Nephron (organoid): ENCODE results near the gene RTN4.

Experiments used
- H3K27ac Mint-ChIP-seq, 3 experiments: 2 replicates each; pipeline ENCODE4 v1.8.0; 2020; ENCODE audit warnings: mixed read lengths in 3 of 3, mild to moderate bottlenecking in 2 of 3, moderate library complexity in 1 of 3
- H3K27me3 Mint-ChIP-seq: 2 replicates; pipeline ENCODE4 v1.8.0; 2021; ENCODE audit warnings: low read depth, mild to moderate bottlenecking, moderate library complexity, mixed read lengths
- H3K36me3 Mint-ChIP-seq: 2 replicates; pipeline ENCODE4 v1.8.0; 2020; ENCODE audit warnings: low read depth, mixed read lengths
- H3K4me1 Mint-ChIP-seq: 2 replicates; pipeline ENCODE4 v1.8.0; 2020; ENCODE audit warnings: mixed read lengths
- H3K4me3 Mint-ChIP-seq, 3 experiments: 2 replicates each; pipeline ENCODE4 v1.8.0; 2020; ENCODE audit warnings: mild to moderate bottlenecking in 3 of 3, mixed read lengths in 3 of 3, moderate library complexity in 2 of 3
- H3K9me3 Mint-ChIP-seq: 2 replicates; pipeline ENCODE4 v1.8.0; 2020; ENCODE audit warnings: mixed read lengths
- CTCF ChIP-seq, 3 experiments: fragments of 200-600 bp; sonication (generic); IDR thresholded peaks; one replicate each; pipeline ENCODE4 v1.5.0; 2021; ENCODE audit warnings: antibody characterized with exemption in 3 of 3; ENCODE audit not compliant: unreplicated experiment in 3 of 3

The RTN4 gene

GRCh38 chr2:55038428-55038827 is 11.8 kb downstream of the RTN4 start:
- no peak overlapping the region for H3K4me3 Mint-ChIP-seq
- peaks cover 33% of the 10 kb centered on the region for H3K4me1 Mint-ChIP-seq
- no peak overlapping the region for H3K27ac Mint-ChIP-seq
- H3K9me3 Mint-ChIP-seq, result peaks cover 26% of the 10 kb centered on the region
- H3K36me3 Mint-ChIP-seq, result peaks cover 45% of the 10 kb centered on the region
- H3K27me3 Mint-ChIP-seq, result no peaks in the 10 kb centered on the region
- no peak for TF ChIP-seq CTCF (IDR thresholded peaks at IDR 0.05; ENCODE audit: unreplicated experiment in 3 of 3)

DNA sequence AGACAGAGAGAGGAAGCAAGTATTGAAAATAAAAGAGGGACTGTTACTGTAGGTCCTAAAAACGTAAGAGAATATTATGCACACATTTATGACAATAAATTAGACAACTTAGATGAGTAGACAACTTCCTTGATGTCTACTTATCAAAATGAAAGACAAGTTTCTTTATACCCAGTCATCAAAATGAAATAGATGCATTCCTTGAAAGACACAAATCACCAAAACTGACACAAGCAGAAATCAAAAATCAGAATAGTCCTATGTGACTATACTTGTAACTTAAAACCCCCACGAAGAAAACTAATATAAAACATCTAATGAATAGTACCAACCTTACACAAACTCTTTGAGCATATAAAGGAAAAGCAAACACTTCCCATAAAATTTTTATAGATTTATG is 14.5 kb downstream of the RTN4 start:
- peaks cover 36% of the 10 kb centered on the region for H3K4me1 Mint-ChIP-seq
- peaks cover 45% of the 10 kb centered on the region for H3K36me3 Mint-ChIP-seq
- H3K27me3 Mint-ChIP-seq, result no peaks in the 10 kb centered on the region
- H3K4me3 Mint-ChIP-seq, result no peak overlapping the region
- H3K9me3 Mint-ChIP-seq, result peaks cover 26% of the 10 kb centered on the region
- no peak for TF ChIP-seq CTCF (IDR thresholded peaks at IDR 0.05; ENCODE audit: unreplicated experiment in 3 of 3)
- H3K27ac Mint-ChIP-seq, result no peak overlapping the region

- no peak for TF ChIP-seq CTCF (IDR thresholded peaks at IDR 0.05; ENCODE audit: unreplicated experiment in 3 of 3)
- Mint-ChIP-seq H3K36me3 (peaks cover 40% of the 10 kb centered on the region), H3K4me1 (peaks cover 35% of the 10 kb centered on the region), H3K4me3 (no peak overlapping the region), H3K9me3 (peaks cover 25% of the 10 kb centered on the region), H3K27ac (no peak overlapping the region), H3K27me3 (no peaks in the 10 kb centered on the region)
Measured at GRCh38 chr2:55033921-55034320, 16.3 kb downstream of the RTN4 start.

DNA sequence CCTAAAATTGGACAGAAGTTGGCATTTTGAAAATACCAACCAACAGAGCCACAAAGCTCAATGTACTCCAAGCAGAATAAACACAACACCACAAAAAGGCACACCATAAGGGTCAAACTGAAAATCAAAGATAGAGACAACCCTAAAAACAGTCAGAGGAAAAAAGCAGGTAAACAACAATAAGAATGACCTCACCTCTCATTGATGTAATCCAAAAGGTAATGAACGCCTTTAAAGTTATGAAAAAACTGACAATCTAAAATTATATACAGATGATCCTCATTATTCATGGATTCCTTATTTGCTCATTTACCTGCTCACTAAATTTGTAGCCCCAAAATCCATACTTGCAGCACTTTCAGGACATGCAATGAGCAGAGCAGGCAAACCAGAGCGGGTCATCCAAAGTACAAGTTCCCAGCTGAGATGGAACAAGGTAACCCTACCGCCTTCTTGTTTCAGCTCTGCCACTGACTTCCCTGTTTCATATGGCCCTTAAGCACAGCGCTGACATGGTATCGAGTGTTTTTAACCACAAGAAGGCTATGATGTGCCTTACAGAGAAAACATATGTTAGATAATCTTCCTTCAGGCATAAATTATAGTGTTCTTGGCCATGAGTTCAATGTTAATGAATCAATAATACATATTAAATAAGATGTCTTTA is 17.0 kb downstream of the RTN4 start:
- Mint-ChIP-seq H3K4me3 (no peak overlapping the region), H3K27ac (peak overlapping the region in 1 of 3 experiments; percentile 51), H3K9me3 (peaks cover 23% of the 10 kb centered on the region), H3K27me3 (no peaks in the 10 kb centered on the region), H3K4me1 (peaks cover 35% of the 10 kb centered on the region), H3K36me3 (peaks cover 35% of the 10 kb centered on the region)
- TF ChIP-seq CTCF (IDR thresholded peaks at IDR 0.05; ENCODE audit: unreplicated experiment in 3 of 3), result no peak

- no peak for TF ChIP-seq CTCF (IDR thresholded peaks at IDR 0.05; ENCODE audit: unreplicated experiment in 3 of 3)
- peaks cover 32% of the 10 kb centered on the region for H3K4me1 Mint-ChIP-seq
- no peak overlapping the region for H3K27ac Mint-ChIP-seq
- H3K36me3 Mint-ChIP-seq, result peaks cover 18% of the 10 kb centered on the region
- no peaks in the 10 kb centered on the region for H3K27me3 Mint-ChIP-seq
- no peak overlapping the region for H3K4me3 Mint-ChIP-seq
- peaks cover 13% of the 10 kb centered on the region for H3K9me3 Mint-ChIP-seq
Measured at GRCh38 chr2:55031505-55031904, 18.7 kb downstream of the RTN4 start.

GRCh38 chr2:55030766-55031165 is 19.5 kb downstream of the RTN4 start:
- Mint-ChIP-seq H3K36me3 (peaks cover 13% of the 10 kb centered on the region), H3K4me1 (peaks cover 31% of the 10 kb centered on the region), H3K27ac (peak overlapping the region in 1 of 3 experiments; percentile 19), H3K4me3 (no peak overlapping the region), H3K9me3 (peaks cover 11% of the 10 kb centered on the region), H3K27me3 (no peaks in the 10 kb centered on the region)
- no peak for TF ChIP-seq CTCF (IDR thresholded peaks at IDR 0.05; ENCODE audit: unreplicated experiment in 3 of 3)
